ENCODE data around the gene FGF12. TPM values are rescaled to one million over a fixed set of nuclear protein-coding genes. Genes with fewer than 3 reads are reported as not detected.
"Not testable (repeated sequence)": the region's sequence is repeated elsewhere in the genome, so short reads cannot be mapped to it uniquely, and the experiment has no call there.

FGF12 gene
- total RNA-seq, 2 experiments from 2014 or later: not detected

GRCh38 chr3:192731233-192731632 lies 3.9 kb upstream of the FGF12 start:
- peaks cover 4% of the 10 kb centered on the region for H3K4me1 Mint-ChIP-seq (ENCODE audit: low read depth)
- H3K27ac Mint-ChIP-seq: no peak overlapping the region
- ChIA-PET CTCF (no interaction called here), POLR2A (no interaction called here)
- H3K27me3 Mint-ChIP-seq: peaks cover 10% of the 10 kb centered on the region
- DNase-seq: no peak
- no peaks in the 10 kb centered on the region for H3K36me3 Mint-ChIP-seq (ENCODE audit: low read depth)
- no peak for ATAC-seq
- no peaks in the 10 kb centered on the region for H3K9me3 Mint-ChIP-seq
- intact Hi-C loops (cut with micrococcal nuclease): no loop called here
- H3K4me3 Mint-ChIP-seq: no peak overlapping the region
- no peak for TF ChIP-seq CTCF (IDR thresholded peaks at IDR 0.05)

GRCh38 chr3:192726385-192726784 lies 956 bp downstream of the FGF12 start:
- no peak overlapping the region for H3K27ac Mint-ChIP-seq
- POLR2A ChIA-PET: no interaction called here
- ATAC-seq (no peak), DNase-seq (no peak)
- H3K27me3 Mint-ChIP-seq: peaks cover 14% of the 10 kb centered on the region
- H3K36me3 Mint-ChIP-seq (ENCODE audit: low read depth): no peaks in the 10 kb centered on the region
- H3K4me1 Mint-ChIP-seq (ENCODE audit: low read depth): peaks cover 4% of the 10 kb centered on the region
- CTCF ChIA-PET: no interaction called here
- H3K9me3 Mint-ChIP-seq: no peaks in the 10 kb centered on the region
- intact Hi-C loops (cut with micrococcal nuclease): no loop called here
- H3K4me3 Mint-ChIP-seq: no peak overlapping the region
- TF ChIP-seq CTCF (IDR thresholded peaks at IDR 0.05): no peak

GRCh38 chr3:192719964-192720363 lies 7.4 kb downstream of the FGF12 start:
- H3K27me3 Mint-ChIP-seq: peaks cover 2% of the 10 kb centered on the region
- no peak for ATAC-seq
- no peak overlapping the region for H3K27ac Mint-ChIP-seq
- no peaks in the 10 kb centered on the region for H3K4me1 Mint-ChIP-seq (ENCODE audit: low read depth)
- no peak overlapping the region for H3K4me3 Mint-ChIP-seq
- POLR2A ChIA-PET: no interaction called here
- H3K36me3 Mint-ChIP-seq (ENCODE audit: low read depth): no peaks in the 10 kb centered on the region
- CTCF ChIA-PET: no interaction called here
- peaks cover 2% of the 10 kb centered on the region for H3K9me3 Mint-ChIP-seq
- intact Hi-C loops (cut with micrococcal nuclease): no loop called here
- no peak for DNase-seq
- TF ChIP-seq CTCF (IDR thresholded peaks at IDR 0.05): no peak

- intact Hi-C loops (cut with micrococcal nuclease): no loop called here
- ChIA-PET POLR2A (no interaction called here), CTCF (no interaction called here)
- DNase-seq: no peak
- no peak for TF ChIP-seq CTCF (IDR thresholded peaks at IDR 0.05)
- Mint-ChIP-seq H3K27me3 (peaks cover 2% of the 10 kb centered on the region), H3K4me1 (ENCODE audit: low read depth) (no peaks in the 10 kb centered on the region), H3K27ac (no peak overlapping the region), H3K36me3 (ENCODE audit: low read depth) (no peaks in the 10 kb centered on the region), H3K4me3 (no peak overlapping the region), H3K9me3 (peaks cover 2% of the 10 kb centered on the region)
- ATAC-seq: no peak
These were observed 9.2 kb downstream of the FGF12 start for GRCh38 chr3:192718156-192718555.

DNA sequence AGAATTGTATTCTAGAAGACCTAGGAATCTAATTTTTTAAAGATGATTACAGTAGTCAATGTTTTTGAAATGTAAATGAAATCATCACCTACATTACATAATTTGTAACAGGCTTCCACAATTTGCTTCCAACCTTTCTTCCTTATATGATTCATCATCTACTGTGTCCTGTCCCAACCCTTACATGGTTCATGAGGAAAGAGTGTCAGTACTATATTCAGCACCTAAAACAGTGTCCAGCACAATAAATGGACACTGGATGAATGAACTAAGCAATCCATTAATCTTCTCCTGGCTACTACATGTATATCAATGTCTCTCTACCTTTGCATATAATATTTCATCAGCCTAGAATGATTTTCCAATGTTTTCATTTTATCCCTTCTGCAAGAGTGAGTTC lies 12.2 kb downstream of the FGF12 start:
- ATAC-seq (no peak), DNase-seq (no peak)
- intact Hi-C loops (cut with micrococcal nuclease): no loop called here
- Mint-ChIP-seq H3K27ac (no peak overlapping the region), H3K9me3 (peaks cover 3% of the 10 kb centered on the region), H3K36me3 (ENCODE audit: low read depth) (no peaks in the 10 kb centered on the region), H3K4me1 (ENCODE audit: low read depth) (no peaks in the 10 kb centered on the region), H3K4me3 (no peak overlapping the region), H3K27me3 (peaks cover 2% of the 10 kb centered on the region)
- no peak for TF ChIP-seq CTCF (IDR thresholded peaks at IDR 0.05)
- CTCF ChIA-PET: no interaction called here
- POLR2A ChIA-PET: no interaction called here

DNA sequence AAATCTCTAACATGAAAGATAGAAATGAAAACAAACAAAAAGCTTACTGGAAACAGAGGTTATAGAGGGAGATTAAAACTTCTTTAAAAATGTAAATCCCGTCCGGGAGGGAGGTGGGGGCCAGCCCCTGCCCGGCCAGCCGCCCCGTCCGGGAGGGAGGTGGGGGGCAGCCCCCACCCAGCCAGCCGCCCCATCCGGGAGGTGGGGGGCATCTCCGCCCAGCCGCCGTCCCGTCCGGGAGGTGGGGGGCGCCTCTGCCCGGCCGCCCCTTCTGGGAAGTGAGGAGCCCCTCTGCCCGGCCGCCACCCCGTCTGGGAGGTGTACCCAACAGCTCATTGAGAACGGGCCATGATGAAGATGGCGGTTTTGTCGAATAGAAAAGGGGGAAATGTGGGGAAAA lies 16.2 kb downstream of the FGF12 start:
- H3K27ac Mint-ChIP-seq; POLR2A ChIA-PET; DNase-seq; H3K27me3 Mint-ChIP-seq; H3K4me1 Mint-ChIP-seq (ENCODE audit: low read depth); H3K9me3 Mint-ChIP-seq; H3K4me3 Mint-ChIP-seq; CTCF ChIA-PET; H3K36me3 Mint-ChIP-seq (ENCODE audit: low read depth); ATAC-seq; intact Hi-C loops (cut with micrococcal nuclease): not testable (repeated sequence)

All from activated CD8-positive, alpha-beta T cell treated with anti-CD3 and anti-CD28 coated beads for 36 hours (primary cell).